Measurements from ENCODE around the gene DENND5B.

The DENND5B gene

DNA sequence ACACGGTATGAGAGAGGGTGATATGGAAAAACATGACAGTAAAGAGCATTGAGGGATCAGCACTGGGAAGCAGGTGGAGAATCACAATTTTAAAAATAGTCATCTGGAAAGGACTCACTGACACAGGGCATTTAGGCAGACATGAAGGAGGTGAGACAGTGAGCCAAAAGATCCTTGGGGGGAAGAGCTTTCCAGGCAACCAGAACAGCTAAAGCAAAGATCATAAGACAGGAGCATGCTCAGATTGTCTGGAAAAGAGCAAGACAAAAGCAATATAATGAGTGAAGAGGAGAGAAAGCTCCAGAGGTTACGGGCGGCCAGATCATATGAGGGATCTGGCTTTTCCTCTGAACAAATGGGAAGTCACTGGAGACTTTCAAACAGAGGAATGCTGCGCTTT lies 63.9 kb downstream of the DENND5B start:
- Histone ChIP-seq H3K27me3 (replicated peaks; ENCODE audit: control insufficient read depth, insufficient read depth, low read length, poor library complexity, severe bottlenecking) (no peaks in the 10 kb centered on the region), H3K4me3 (ENCODE audit: insufficient read depth, low read depth, low read length, poor library complexity, severe bottlenecking) (no peak overlapping the region), H3K9me3 (ENCODE audit: control insufficient read depth, low read length) (no peaks in the 10 kb centered on the region), H3K4me1 (ENCODE audit: control insufficient read depth, insufficient read depth, low read length, poor library complexity, severe bottlenecking) (no peaks in the 10 kb centered on the region), H3K27ac (ENCODE audit: insufficient read depth, low read length, poor library complexity, severe bottlenecking) (no peak overlapping the region), H3K36me3 (ENCODE audit: control insufficient read depth, insufficient read depth, low read length) (no peaks in the 10 kb centered on the region)
- DNase-seq, result no peak

- Histone ChIP-seq H3K36me3 (ENCODE audit: control insufficient read depth, insufficient read depth, low read length) (no peaks in the 10 kb centered on the region), H3K27me3 (replicated peaks; ENCODE audit: control insufficient read depth, insufficient read depth, low read length, poor library complexity, severe bottlenecking) (no peaks in the 10 kb centered on the region), H3K4me1 (ENCODE audit: control insufficient read depth, insufficient read depth, low read length, poor library complexity, severe bottlenecking) (no peaks in the 10 kb centered on the region), H3K9me3 (ENCODE audit: control insufficient read depth, low read length) (no peaks in the 10 kb centered on the region), H3K4me3 (ENCODE audit: insufficient read depth, low read depth, low read length, poor library complexity, severe bottlenecking) (no peak overlapping the region), H3K27ac (ENCODE audit: insufficient read depth, low read length, poor library complexity, severe bottlenecking) (no peak overlapping the region)
- DNase-seq, result no peak
Observed at GRCh38 chr12:31526158-31526546, 64.8 kb downstream of the DENND5B start.

DNA sequence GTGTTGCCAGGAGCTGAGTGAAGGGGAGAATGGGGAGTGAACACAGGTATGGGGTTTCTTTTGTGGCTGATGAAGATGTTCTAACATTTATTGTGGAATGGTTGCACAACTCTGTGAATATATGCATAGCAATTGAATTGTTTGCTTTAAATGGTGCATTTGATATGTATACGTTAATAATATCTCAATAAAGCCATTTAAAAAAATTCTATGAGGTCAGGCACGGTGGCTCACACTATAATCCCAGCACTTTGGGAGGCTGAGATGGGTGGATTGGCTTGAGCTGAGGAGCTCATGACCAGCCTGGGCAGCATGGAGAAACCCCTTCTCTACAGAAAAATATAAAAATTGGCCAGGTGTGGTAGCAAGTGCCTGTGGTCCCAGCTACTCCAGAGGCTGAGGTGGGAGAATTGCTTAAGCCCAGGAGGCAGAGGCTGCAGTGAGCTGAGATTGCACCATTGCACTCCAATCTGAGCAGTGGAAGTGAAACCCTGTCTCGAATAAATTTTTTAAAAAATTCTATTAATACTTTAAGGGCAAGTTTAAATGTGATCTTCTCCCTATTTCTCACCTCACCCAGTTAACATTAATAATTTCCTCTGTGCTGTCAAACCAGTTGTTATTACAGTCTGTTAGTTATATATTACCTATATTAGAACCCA lies 65.3 kb downstream of the DENND5B start:
- Histone ChIP-seq H3K27me3 (replicated peaks; ENCODE audit: control insufficient read depth, insufficient read depth, low read length, poor library complexity, severe bottlenecking) (no peaks in the 10 kb centered on the region), H3K9me3 (ENCODE audit: control insufficient read depth, low read length) (no peaks in the 10 kb centered on the region), H3K4me1 (ENCODE audit: control insufficient read depth, insufficient read depth, low read length, poor library complexity, severe bottlenecking) (no peaks in the 10 kb centered on the region), H3K27ac (ENCODE audit: insufficient read depth, low read length, poor library complexity, severe bottlenecking) (no peak overlapping the region), H3K4me3 (ENCODE audit: insufficient read depth, low read depth, low read length, poor library complexity, severe bottlenecking) (no peak overlapping the region), H3K36me3 (ENCODE audit: control insufficient read depth, insufficient read depth, low read length) (no peaks in the 10 kb centered on the region)
- DNase-seq, result no peak

DNA sequence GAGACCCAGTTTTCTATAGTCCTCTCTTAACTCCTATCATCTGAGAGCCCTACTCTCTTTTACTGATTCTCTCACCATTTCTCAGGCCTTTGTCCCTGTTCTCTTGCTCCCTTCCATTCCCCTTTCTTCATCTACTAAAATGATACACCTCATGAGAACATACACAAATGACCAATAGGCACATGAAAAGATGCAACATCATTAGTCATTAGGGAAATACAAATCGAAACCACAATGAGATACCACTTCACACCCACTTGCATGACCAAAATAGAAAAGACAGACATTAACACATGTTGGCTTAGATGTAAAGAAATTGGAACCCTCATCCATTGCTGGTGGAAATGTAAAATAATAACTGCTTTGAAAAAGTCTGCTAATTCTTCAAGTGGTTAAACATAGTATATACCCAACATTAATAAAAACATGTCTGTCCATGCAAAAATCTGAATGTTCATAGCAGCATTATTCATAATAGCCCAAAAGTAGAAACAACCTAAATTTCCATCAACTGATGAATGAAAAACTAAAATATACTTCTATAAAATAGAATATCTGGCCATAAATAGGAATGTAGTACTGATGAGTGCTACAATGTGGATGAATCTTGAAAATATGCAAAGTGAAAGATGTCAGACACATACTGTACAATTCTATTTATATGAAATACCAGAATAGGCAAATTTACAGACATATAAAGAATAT lies 66.0 kb downstream of the DENND5B start:
- Histone ChIP-seq H3K9me3 (ENCODE audit: control insufficient read depth, low read length) (no peaks in the 10 kb centered on the region), H3K4me3 (ENCODE audit: insufficient read depth, low read depth, low read length, poor library complexity, severe bottlenecking) (no peak overlapping the region), H3K27me3 (replicated peaks; ENCODE audit: control insufficient read depth, insufficient read depth, low read length, poor library complexity, severe bottlenecking) (no peaks in the 10 kb centered on the region), H3K36me3 (ENCODE audit: control insufficient read depth, insufficient read depth, low read length) (no peaks in the 10 kb centered on the region), H3K27ac (ENCODE audit: insufficient read depth, low read length, poor library complexity, severe bottlenecking) (no peak overlapping the region), H3K4me1 (ENCODE audit: control insufficient read depth, insufficient read depth, low read length, poor library complexity, severe bottlenecking) (no peaks in the 10 kb centered on the region)
- DNase-seq, result no peak

DNA sequence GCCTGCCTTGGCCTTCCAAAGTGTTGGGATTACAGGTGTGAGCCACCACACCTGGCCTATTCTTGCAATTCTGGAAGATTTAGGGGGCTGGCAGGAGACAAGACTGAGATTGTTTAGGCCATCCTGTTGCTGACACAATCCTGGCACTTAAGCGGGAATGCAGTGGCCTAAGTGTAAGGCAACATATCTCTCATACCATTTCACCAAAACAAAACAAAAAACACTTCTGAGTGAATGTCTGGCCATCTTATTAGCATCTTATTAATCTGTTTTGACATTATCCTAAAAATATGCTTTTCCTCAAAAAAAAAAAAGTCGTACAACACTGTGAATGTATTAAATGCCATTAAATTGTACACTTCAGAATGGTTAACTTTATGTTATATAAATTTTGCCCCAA lies 67.6 kb downstream of the DENND5B start:
- Histone ChIP-seq H3K27me3 (replicated peaks; ENCODE audit: control insufficient read depth, insufficient read depth, low read length, poor library complexity, severe bottlenecking) (no peaks in the 10 kb centered on the region), H3K36me3 (ENCODE audit: control insufficient read depth, insufficient read depth, low read length) (no peaks in the 10 kb centered on the region), H3K4me3 (ENCODE audit: insufficient read depth, low read depth, low read length, poor library complexity, severe bottlenecking) (no peak overlapping the region), H3K9me3 (ENCODE audit: control insufficient read depth, low read length) (no peaks in the 10 kb centered on the region), H3K4me1 (ENCODE audit: control insufficient read depth, insufficient read depth, low read length, poor library complexity, severe bottlenecking) (no peaks in the 10 kb centered on the region), H3K27ac (ENCODE audit: insufficient read depth, low read length, poor library complexity, severe bottlenecking) (no peak overlapping the region)
- no peak for DNase-seq

DNA sequence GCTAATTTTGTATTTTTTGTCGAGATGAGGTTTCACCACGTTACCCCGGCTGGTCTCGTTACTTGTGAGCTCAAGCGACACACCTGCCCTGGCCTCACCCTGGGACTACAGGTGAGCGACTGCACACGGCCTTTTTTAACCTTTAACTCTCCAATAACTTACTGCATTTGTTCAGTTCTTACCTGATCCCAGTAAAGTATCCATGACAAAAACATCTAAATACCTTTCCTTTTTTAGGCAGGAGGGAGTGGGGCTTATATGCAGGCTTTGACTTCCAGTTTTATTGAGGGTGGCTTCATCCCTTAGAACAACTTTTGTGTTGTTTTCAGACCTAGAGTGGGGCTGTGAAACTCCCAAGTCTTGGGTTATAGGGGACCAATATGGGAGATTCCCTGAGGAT lies 68.3 kb downstream of the DENND5B start:
- DNase-seq, result no peak
- Histone ChIP-seq H3K9me3 (ENCODE audit: control insufficient read depth, low read length) (no peaks in the 10 kb centered on the region), H3K27ac (ENCODE audit: insufficient read depth, low read length, poor library complexity, severe bottlenecking) (no peak overlapping the region)

DNA sequence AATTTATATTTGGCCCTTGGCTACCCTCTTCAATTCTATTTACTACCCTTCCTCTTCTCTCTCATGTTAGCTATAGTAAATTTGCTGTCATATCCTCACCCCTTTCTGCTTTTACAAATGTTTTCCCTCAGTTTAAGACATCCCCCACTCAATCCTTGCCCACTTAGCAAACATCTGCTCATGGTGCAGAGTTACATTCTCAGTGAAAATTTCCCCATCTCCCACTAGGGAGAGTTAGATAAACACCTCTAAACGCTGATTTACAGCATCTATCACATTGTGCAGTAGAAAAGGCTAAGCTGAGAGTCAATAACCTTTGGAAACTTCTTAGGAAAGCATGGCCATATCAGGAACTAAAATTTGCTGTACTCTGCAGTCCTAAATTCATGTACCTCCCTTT lies 69.0 kb downstream of the DENND5B start:
- no peak overlapping the region for H3K4me3 ChIP-seq (ENCODE audit: insufficient read depth, low read depth, low read length, poor library complexity, severe bottlenecking)
- no peaks in the 10 kb centered on the region for H3K27me3 ChIP-seq (replicated peaks; ENCODE audit: control insufficient read depth, insufficient read depth, low read length, poor library complexity, severe bottlenecking)
- H3K9me3 ChIP-seq (ENCODE audit: control insufficient read depth, low read length), result no peaks in the 10 kb centered on the region
- no peaks in the 10 kb centered on the region for H3K4me1 ChIP-seq (ENCODE audit: control insufficient read depth, insufficient read depth, low read length, poor library complexity, severe bottlenecking)
- no peak for DNase-seq
- H3K36me3 ChIP-seq (ENCODE audit: control insufficient read depth, insufficient read depth, low read length), result no peaks in the 10 kb centered on the region
- H3K27ac ChIP-seq (ENCODE audit: insufficient read depth, low read length, poor library complexity, severe bottlenecking), result no peak overlapping the region

More for the DNA sequence above, 68.3 kb downstream of the DENND5B start:
- no peaks in the 10 kb centered on the region for H3K36me3 ChIP-seq (ENCODE audit: control insufficient read depth, insufficient read depth, low read length)
- H3K27me3 ChIP-seq (replicated peaks; ENCODE audit: control insufficient read depth, insufficient read depth, low read length, poor library complexity, severe bottlenecking), result no peaks in the 10 kb centered on the region
- H3K4me1 ChIP-seq (ENCODE audit: control insufficient read depth, insufficient read depth, low read length, poor library complexity, severe bottlenecking), result no peaks in the 10 kb centered on the region
- no peak overlapping the region for H3K4me3 ChIP-seq (ENCODE audit: insufficient read depth, low read depth, low read length, poor library complexity, severe bottlenecking)

DNA sequence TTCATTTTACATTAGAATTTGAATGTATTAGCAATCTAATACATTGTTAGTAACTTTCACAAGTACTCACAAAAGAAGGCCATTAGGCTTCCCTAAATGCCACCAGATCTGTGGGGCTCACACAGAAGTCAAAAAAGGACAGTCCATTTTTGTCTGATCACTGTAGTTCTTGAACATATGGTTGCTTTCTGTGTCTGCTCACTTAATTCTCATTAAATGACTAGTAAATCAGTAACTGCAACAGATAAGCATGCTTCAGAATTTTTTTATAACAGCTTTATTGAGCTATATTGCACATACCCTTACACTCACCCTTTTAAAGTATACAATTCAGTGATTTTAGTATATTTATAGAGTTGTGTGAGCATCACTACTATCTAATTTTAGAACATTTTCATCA lies 71.4 kb downstream of the DENND5B start:
- H3K4me3 ChIP-seq (ENCODE audit: insufficient read depth, low read depth, low read length, poor library complexity, severe bottlenecking), result no peak overlapping the region
- no peak overlapping the region for H3K27ac ChIP-seq (ENCODE audit: insufficient read depth, low read length, poor library complexity, severe bottlenecking)
- H3K4me1 ChIP-seq (ENCODE audit: control insufficient read depth, insufficient read depth, low read length, poor library complexity, severe bottlenecking), result no peaks in the 10 kb centered on the region
- H3K9me3 ChIP-seq (ENCODE audit: control insufficient read depth, low read length), result no peaks in the 10 kb centered on the region
- H3K27me3 ChIP-seq (replicated peaks; ENCODE audit: control insufficient read depth, insufficient read depth, low read length, poor library complexity, severe bottlenecking), result no peaks in the 10 kb centered on the region
- no peak for DNase-seq
- H3K36me3 ChIP-seq (ENCODE audit: control insufficient read depth, insufficient read depth, low read length), result no peaks in the 10 kb centered on the region

- Histone ChIP-seq H3K27me3 (replicated peaks; ENCODE audit: control insufficient read depth, insufficient read depth, low read length, poor library complexity, severe bottlenecking) (no peaks in the 10 kb centered on the region), H3K4me3 (ENCODE audit: insufficient read depth, low read depth, low read length, poor library complexity, severe bottlenecking) (no peak overlapping the region), H3K4me1 (ENCODE audit: control insufficient read depth, insufficient read depth, low read length, poor library complexity, severe bottlenecking) (no peaks in the 10 kb centered on the region), H3K9me3 (ENCODE audit: control insufficient read depth, low read length) (no peaks in the 10 kb centered on the region), H3K27ac (ENCODE audit: insufficient read depth, low read length, poor library complexity, severe bottlenecking) (no peak overlapping the region), H3K36me3 (ENCODE audit: control insufficient read depth, insufficient read depth, low read length) (no peaks in the 10 kb centered on the region)
- no peak for DNase-seq
Observed at GRCh38 chr12:31518680-31519227, 72.2 kb downstream of the DENND5B start.

- Histone ChIP-seq H3K27ac (ENCODE audit: insufficient read depth, low read length, poor library complexity, severe bottlenecking) (no peak overlapping the region), H3K27me3 (replicated peaks; ENCODE audit: control insufficient read depth, insufficient read depth, low read length, poor library complexity, severe bottlenecking) (no peaks in the 10 kb centered on the region), H3K9me3 (ENCODE audit: control insufficient read depth, low read length) (no peaks in the 10 kb centered on the region), H3K4me1 (ENCODE audit: control insufficient read depth, insufficient read depth, low read length, poor library complexity, severe bottlenecking) (no peaks in the 10 kb centered on the region), H3K36me3 (ENCODE audit: control insufficient read depth, insufficient read depth, low read length) (no peaks in the 10 kb centered on the region), H3K4me3 (ENCODE audit: insufficient read depth, low read depth, low read length, poor library complexity, severe bottlenecking) (no peak overlapping the region)
- DNase-seq, result no peak
Observed at GRCh38 chr12:31517994-31518393, 72.9 kb downstream of the DENND5B start.
